Kasumi-1 (cell line): ENCODE results near the gene HOXD9.

ENCODE experiments used
- DNase-seq, 2 experiments: peaks; one replicate each; lab custom pipeline; 2025; lab: John Stamatoyannopoulos, UW

HOXD9 gene

DNA sequence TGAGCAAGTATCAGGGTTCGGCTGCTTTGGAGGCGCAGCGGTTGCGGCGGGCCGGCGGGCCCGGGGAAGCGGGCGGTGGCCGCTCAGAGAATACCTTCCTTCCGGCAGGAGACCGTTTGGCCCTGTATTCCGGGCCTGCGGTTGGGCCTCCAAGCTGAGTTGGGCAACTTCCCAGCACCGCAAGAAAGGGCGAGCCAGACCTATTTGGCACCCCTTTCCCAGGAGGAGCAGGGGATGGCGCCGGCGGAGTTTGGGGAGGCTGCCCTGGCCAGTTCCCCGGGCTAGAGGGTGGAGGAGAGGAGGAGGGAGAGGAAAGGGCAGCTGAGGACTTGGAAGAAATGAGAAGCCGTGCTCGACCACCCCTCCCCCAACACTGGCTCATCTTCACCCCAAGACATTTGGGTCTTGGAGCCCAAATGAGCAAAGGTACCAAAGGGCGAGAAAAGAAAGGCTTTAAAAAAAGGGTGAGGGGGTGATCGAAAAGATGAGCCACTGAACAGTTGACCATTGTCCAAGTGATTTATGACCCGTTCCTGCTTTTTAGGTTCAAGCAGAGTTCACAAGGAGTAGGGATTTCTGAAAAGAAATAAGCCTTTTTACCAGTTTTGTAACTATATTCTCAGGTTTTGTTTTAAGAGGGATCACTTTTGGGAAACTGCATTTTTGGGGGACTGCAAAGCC lies 43.0 kb downstream of the HOXD9 start:
- DNase-seq = no peak

GRCh38 chr2:176166272-176166671 lies 43.8 kb downstream of the HOXD9 start:
- DNase-seq = no peak

DNA sequence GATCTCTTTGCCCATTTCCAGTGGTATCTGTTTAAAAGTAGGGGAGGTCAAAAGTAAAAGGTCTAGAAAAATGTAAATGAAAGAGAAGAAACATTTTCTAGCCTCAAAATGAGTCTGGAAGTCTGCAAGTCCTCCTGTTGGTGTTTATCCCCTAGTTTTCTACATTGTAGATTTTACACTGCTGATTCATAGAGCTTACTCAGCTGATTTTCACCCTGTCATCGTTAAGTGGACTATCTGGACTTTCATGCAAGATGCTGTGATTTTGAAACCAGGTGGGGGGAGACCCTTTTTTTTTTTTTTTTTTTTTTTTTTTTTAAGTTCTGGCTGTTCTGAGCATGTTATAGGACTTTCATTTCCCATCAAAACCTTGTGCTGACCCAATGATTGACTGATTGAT lies 44.9 kb downstream of the HOXD9 start:
- no peak for DNase-seq

DNA sequence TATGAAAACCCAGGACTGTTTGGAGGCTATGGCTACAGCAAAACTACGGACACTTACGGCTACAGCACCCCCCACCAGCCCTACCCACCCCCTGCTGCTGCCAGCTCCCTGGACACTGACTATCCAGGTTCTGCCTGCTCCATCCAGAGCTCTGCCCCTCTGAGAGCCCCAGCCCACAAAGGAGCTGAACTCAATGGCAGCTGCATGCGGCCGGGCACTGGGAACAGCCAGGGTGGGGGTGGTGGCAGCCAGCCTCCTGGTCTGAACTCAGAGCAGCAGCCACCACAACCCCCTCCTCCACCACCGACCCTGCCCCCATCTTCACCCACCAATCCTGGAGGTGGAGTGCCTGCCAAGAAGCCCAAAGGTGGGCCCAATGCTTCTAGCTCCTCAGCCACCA lies 46.7 kb downstream of the HOXD9 start:
- DNase-seq = no peak

DNA sequence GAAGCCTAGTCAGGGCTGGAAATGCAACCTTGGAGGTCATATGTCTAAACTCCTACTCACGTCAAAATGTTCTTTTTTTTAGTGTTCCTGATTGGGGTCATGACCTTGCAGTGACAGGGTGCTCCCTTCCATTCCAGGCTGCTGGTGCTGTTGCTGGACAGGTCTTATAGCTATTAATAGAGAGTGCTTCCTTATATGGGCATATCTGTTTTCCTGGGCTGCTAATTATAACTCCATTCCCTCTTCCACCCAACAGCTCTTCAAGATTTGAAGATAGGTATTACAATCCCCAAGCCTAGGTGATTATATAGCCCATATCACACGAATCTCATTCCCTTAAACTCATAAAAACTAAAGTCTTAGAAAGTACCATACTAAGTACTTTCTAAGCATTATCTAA lies 47.2 kb downstream of the HOXD9 start:
- DNase-seq = no peak

- no peak for DNase-seq
These were observed 48.2 kb downstream of the HOXD9 start for GRCh38 chr2:176170602-176171305.

GRCh38 chr2:176171351-176172006 lies 49.0 kb downstream of the HOXD9 start:
- DNase-seq = no peak

DNA sequence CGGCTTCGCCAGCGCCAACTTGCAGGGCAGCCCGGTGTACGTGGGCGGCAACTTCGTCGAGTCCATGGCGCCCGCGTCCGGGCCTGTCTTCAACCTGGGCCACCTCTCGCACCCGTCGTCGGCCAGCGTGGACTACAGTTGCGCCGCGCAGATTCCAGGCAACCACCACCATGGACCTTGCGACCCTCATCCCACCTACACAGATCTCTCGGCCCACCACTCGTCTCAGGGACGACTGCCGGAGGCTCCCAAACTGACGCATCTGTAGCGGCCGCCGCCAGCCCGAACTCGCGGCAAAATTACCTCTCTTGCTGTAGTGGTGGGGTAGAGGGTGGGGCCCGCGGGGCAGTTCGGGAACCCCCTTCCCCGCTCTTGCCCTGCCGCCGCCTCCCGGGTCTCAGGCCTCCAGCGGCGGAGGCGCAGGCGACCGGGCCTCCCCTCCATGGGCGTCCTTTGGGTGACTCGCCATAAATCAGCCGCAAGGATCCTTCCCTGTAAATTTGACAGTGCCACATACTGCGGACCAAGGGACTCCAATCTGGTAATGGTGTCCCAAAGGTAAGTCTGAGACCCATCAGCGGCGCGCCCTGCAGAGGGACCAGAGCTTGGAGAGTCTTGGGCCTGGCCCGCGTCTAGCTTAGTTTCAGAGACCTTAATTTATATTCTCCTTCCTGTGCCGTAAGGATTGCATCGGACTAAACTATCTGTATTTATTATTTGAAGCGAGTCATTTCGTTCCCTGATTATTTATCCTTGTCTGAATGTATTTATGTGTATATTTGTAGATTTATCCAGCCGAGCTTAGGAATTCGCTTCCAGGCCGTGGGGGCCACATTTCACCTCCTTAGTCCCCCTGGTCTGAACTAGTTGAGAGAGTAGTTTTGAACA lies 49.7 kb downstream of the HOXD9 start:
- no peak for DNase-seq

GRCh38 chr2:176172895-176173566 lies 50.5 kb downstream of the HOXD9 start:
- DNase-seq = no peak

DNA sequence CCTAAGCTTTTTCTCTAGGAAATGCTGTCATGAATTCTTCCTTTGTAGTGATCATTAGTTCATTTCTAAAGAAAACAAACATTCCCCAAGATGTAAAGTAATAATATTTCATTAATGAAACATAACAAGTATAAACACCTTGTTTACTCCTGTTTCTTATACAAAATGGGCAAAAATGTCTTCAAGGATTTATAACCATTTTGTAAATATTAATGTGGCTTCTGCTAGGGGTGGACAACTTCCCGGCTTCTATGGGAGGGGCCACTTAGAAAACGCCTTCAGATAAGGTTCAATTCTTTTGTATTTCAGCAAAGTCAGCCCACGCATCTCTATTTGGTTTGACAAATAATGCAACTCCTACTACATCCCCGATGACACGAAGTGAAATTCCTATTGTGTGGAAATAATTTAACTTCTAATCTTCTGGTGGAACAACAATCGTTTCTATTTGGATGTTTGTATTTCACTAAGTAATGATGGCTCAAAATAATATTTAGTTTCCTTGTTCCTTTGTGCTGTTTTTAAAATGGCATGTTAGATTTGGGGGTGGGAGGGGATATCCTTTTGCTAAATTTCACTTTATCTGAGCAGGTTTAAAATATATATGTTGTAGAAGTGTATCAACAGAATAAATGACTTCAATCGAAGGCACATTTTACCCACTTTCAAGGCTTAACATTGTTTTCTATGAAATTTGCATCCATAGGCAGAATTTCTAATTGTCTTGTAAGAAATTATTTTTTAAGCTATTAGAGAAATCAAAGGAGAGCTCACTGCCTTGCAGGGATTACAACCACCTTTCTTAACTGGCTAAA lies 51.3 kb downstream of the HOXD9 start:
- DNase-seq = no peak

DNA sequence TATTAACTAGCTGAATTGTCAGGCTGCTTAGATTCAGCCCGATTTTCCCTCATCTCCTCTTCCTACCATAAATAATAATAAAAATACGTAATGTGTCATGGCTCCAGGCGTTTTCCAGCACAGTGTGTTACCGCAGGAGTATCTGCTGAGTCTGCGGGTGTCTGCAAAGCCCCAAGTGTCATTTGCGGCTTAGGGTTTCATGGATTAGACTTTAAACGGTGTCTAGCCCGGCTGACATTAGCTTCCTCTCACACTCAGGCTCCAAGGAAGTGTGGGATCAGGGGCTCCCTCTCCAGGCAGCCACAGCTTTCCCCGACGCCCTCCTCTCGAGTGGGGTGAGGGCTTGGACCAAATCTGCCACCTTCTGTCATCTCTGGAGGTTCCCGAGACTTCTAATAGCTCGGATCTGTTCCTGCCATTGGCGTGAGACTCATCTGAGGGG lies 51.9 kb downstream of the HOXD9 start:
- DNase-seq = no peak
